ENCODE results near the gene HCFC1R1.
A peak's percentile ranks its signal among the peaks of the same experiment; 100 is the strongest.

The HCFC1R1 gene

GRCh38 chr16:2999929-3000328 is 23.8 kb downstream of the HCFC1R1 start:
- DNase-seq (ENCODE audit: low read depth): no peak

- no peak for DNase-seq (ENCODE audit: low read depth)
Observed at GRCh38 chr16:2996298-2996697, 27.4 kb downstream of the HCFC1R1 start.

- DNase-seq (ENCODE audit: low read depth): no peak
Observed at GRCh38 chr16:2992383-2993081, 31.2 kb downstream of the HCFC1R1 start.

GRCh38 chr16:2991566-2992261 is 32.0 kb downstream of the HCFC1R1 start:
- DNase-seq (ENCODE audit: low read depth): no peak

GRCh38 chr16:2990891-2991290 is 32.9 kb downstream of the HCFC1R1 start:
- no peak for DNase-seq (ENCODE audit: low read depth)

GRCh38 chr16:2988590-2989099 is 35.1 kb downstream of the HCFC1R1 start:
- no peak for DNase-seq (ENCODE audit: low read depth)

DNA sequence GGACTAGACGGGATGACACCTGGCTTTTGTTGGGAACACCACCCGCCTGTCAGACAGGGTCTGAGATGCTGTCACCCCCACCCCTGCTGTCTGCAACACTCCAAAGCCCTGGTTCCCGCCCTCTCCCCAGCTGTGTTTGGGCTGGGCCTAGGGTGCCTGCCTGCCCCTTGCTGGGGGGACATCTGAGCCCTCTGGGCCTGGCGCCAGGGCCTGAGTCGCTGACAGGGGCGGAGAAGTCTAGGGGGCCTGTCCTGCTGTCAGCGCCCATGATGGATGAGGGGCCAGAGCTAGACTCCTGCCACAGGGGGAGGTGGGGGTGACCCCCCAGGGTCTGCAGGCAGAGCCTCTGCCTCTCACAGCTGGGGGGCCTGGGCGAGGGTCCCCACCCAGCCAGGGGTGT is 35.9 kb downstream of the HCFC1R1 start:
- DNase-seq (ENCODE audit: low read depth): no peak

GRCh38 chr16:2987286-2987685 is 36.5 kb downstream of the HCFC1R1 start:
- no peak for DNase-seq (ENCODE audit: low read depth)

- DNase-seq (ENCODE audit: low read depth): no peak
Observed at GRCh38 chr16:2986623-2987188, 37.0 kb downstream of the HCFC1R1 start.

GRCh38 chr16:2985893-2986355 is 37.8 kb downstream of the HCFC1R1 start:
- no peak for DNase-seq (ENCODE audit: low read depth)

- DNase-seq (ENCODE audit: low read depth): no peak
Observed at GRCh38 chr16:2985462-2985861, 38.3 kb downstream of the HCFC1R1 start.

DNA sequence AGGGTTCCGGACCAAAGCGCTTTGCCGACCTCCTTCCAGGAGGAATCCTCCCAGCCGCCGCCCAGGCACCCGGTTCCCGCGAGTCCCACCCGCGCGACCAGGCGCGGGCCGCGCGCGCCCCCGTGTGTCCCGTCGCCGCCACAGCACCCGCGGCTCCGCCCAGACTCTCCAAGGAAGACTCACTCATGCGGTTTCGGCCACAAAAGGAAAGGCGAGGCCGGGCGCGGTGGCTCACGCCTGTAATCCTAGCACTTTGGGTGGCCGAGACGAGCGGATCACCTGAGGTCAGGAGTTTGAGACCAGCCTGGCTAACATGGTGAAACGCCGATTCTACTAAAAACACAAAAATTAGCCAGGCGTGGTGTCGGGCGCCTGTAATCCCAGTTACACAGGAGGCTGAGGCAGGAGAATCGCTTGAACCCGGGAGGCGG is 40.0 kb downstream of the HCFC1R1 start:
- DNase-seq (ENCODE audit: low read depth): peak; percentile 59

DNA sequence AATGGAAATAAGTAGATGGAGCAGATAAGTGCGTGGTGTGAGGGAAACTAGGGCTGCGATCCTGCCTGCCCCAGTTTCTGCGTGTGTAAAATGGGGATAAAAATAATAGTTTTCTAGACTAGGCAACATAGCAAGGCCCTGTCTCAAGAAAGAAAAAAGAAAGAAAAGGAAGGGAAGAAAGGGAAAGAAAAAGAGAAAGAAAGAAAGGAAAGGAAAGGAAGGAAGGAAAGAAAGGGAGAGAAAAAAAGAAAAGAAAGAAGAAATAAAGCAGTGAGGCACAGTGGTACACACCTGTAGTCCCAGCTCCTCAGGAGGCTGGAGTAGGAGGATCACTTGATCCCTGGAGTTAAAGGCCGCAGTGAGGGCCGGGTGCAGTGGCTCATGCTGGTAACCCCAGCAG is 41.3 kb downstream of the HCFC1R1 start:
- no peak for DNase-seq (ENCODE audit: low read depth)

DNA sequence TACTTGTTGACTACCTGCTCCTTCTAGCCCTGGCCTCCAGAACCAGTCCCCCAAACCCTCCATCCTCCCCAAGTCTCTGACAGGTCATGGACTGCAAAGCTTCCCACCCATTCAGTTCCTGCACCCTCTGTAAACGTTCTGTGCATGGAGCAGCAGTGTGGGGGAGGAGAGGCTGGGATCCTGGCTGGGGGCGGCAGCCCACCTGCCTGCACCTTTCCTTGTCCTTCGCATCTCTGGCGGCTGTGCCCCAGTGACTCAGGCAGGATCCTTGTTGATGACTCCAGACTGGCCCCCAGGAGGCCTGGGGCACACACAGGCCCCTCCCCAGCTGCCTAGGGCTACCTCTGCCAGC is 41.9 kb downstream of the HCFC1R1 start:
- DNase-seq (ENCODE audit: low read depth): no peak

DNA sequence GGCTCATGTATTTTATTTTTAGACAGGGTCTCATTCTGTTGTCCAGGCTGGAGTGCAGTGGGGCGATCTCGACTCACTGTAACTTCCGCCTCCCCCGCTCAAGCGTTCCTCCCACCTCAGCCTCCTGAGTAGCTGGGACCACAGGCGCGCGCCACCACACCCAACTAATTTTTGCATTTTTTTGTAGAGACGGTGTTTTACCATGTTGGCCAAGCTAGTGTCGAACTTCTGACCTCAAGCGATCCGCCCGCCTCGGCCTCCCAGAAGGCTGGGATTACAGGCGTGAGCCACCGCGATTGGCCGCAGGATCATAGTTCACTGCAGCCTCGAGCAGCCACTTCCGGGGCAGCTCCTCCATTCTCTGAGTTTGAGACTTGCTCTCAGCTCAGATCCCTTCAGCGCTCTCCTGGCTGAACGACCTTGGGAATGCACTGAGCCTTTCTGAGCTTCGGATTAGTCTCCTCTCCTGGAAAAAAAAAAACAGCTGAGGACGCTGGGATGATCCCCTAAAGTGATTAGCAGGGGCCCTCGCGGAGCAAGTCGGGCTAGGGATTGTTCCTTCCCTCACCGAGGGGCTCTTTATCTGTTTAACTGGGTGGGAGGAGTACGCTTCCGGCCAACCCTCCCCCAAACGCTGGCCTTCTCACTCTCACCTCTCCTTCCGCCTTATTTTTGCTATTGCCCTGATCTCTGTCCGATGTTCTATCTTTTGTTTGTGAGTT is 42.4 kb downstream of the HCFC1R1 start:
- no peak for DNase-seq (ENCODE audit: low read depth)

- DNase-seq (ENCODE audit: low read depth): peak; percentile 96
Observed at GRCh38 chr16:2980227-2981176, 43.2 kb downstream of the HCFC1R1 start, which contains the start of gene PKMYT1. Gene PKMYT1, minus strand, starts transcription at chr16:2980446. Its CDS starts 789 bp downstream, at chr16:2979657.

- DNase-seq (ENCODE audit: low read depth): no peak
Observed at GRCh38 chr16:2979669-2980226, 44.0 kb downstream of the HCFC1R1 start.

GRCh38 chr16:2977440-2977839 is 46.3 kb downstream of the HCFC1R1 start:
- DNase-seq (ENCODE audit: low read depth): no peak

DNA sequence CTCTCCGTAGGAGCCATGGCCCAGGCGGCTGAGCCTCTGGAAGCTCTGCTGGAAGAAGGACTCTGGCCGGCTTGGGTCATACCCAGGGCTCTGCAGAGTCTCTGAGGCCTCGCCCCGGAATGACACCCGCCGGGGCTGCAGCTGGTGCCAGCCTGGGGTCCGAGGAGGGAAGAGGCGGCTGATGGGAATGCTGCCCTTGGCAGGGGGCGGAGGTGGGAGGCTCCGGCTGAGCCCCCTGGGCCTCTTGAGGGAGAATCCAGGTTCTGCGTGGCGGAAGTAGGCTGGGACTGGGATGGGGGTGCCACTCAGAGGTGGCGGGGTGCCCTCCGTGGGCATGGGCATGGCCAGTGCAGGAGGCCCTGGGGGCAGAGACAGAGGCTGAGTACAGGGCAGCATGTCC is 47.1 kb downstream of the HCFC1R1 start:
- DNase-seq (ENCODE audit: low read depth): no peak

- no peak for DNase-seq (ENCODE audit: low read depth)
Observed at GRCh38 chr16:2976201-2976600, 47.5 kb downstream of the HCFC1R1 start.

All from stimulated activated CD8-positive, alpha-beta memory T cell treated with anti-CD3 and anti-CD28 coated beads, Interleukin-15, amount 100 ng/mL, for 24 hours (primary cell).